Lower leg skin (tissue), 3 donors: ENCODE measurements around the gene RAPGEF2.

Experiments used
- CTCF ChIP-seq, 3 donors: fragments of 450-650 bp; IDR thresholded peaks; one replicate each; pipeline ENCODE4 v1.5.1; 2016; ENCODE audit warnings: antibody characterized with exemption in 3 of 3, mild to moderate bottlenecking in 3 of 3, moderate library complexity in 2 of 3
- POLR2A ChIP-seq, 2 donors: fragments of 450-650 bp; IDR thresholded peaks; one replicate each; pipeline ENCODE4 v1.6.1; 2016 to 2017; ENCODE audit warnings: antibody characterized with exemption in 2 of 2, mild to moderate bottlenecking in 1 of 2, moderate library complexity in 1 of 2

- TF ChIP-seq CTCF (IDR thresholded peaks at IDR 0.05), result no peak
- TF ChIP-seq POLR2A (IDR thresholded peaks at IDR 0.05), result no peak
Observed at GRCh38 chr4:159273841-159274240, 171.0 kb downstream of the RAPGEF2 start.
